GM23338 (cell line): ENCODE data around the gene ADGRG1.
A peak's percentile ranks its signal among the peaks of the same experiment; 100 is the strongest.

Experiments used
- CREB1 ChIP-seq: fragments of 250-450 bp; sonication (Bioruptor Pico); IDR thresholded peaks from 2 replicates; pipeline ENCODE4 v1.5.0; 2020; ENCODE audit warnings: low read depth, mild to moderate bottlenecking, moderate library complexity
- EZH2 ChIP-seq: fragments of 200-600 bp; sonication (generic); IDR thresholded peaks from one replicate; pipeline ENCODE4 v1.8.0; 2017; ENCODE audit warnings: antibody characterized with exemption, mild to moderate bottlenecking, low read depth; ENCODE audit not compliant: unreplicated experiment
- EZH2phosphoT487 ChIP-seq: fragments of 200-600 bp; sonication (generic); IDR thresholded peaks from one replicate; pipeline ENCODE4 v1.8.1; 2018; ENCODE audit warnings: antibody characterized with exemption; ENCODE audit not compliant: unreplicated experiment
- JUNB ChIP-seq: IDR thresholded peaks from one replicate; pipeline ENCODE4 v1.6.1; 2016; ENCODE audit warnings: antibody characterized with exemption; ENCODE audit not compliant: unreplicated experiment
- NANOG ChIP-seq: IDR thresholded peaks from 2 replicates; pipeline ENCODE4 v1.6.1; 2016; ENCODE audit warnings: antibody characterized with exemption, borderline replicate concordance
- POLR2AphosphoS5 ChIP-seq: IDR thresholded peaks from 2 replicates; pipeline ENCODE4 v1.6.1; 2016; ENCODE audit warnings: antibody characterized with exemption, low read depth
- STAT1 ChIP-seq: IDR thresholded peaks from one replicate; pipeline ENCODE4 v1.6.1; 2016; ENCODE audit warnings: antibody characterized with exemption; ENCODE audit not compliant: unreplicated experiment
- ZNF114 ChIP-seq: fragments of 250-450 bp; sonication (Bioruptor Pico); IDR thresholded peaks from 2 replicates; pipeline ENCODE4 v1.5.0; 2020; ENCODE audit warnings: mild to moderate bottlenecking, moderate library complexity
- TF ChIP-seq, protein P1 (sequence below), 2 experiments: fragments of 200-600 bp in 1 of 2; sonication (generic) in 1 of 2; conservative IDR thresholded peaks; 2 replicates each; pipeline versions ENCODE4 v1.5.1 to v1.6.1; 2016 to 2017; ENCODE audit warnings: antibody characterized with exemption in 2 of 2, low read depth in 2 of 2, mild to moderate bottlenecking in 2 of 2, moderate library complexity in 1 of 2
- TF ChIP-seq, protein P2 (sequence below): IDR thresholded peaks from one replicate; pipeline ENCODE4 v1.6.1; 2018; ENCODE audit warnings: antibody characterized with exemption; ENCODE audit not compliant: unreplicated experiment
- TF ChIP-seq, protein P3 (sequence below): IDR thresholded peaks from 2 replicates; pipeline ENCODE4 v1.6.1; 2016; ENCODE audit warnings: antibody characterized with exemption

DNA sequence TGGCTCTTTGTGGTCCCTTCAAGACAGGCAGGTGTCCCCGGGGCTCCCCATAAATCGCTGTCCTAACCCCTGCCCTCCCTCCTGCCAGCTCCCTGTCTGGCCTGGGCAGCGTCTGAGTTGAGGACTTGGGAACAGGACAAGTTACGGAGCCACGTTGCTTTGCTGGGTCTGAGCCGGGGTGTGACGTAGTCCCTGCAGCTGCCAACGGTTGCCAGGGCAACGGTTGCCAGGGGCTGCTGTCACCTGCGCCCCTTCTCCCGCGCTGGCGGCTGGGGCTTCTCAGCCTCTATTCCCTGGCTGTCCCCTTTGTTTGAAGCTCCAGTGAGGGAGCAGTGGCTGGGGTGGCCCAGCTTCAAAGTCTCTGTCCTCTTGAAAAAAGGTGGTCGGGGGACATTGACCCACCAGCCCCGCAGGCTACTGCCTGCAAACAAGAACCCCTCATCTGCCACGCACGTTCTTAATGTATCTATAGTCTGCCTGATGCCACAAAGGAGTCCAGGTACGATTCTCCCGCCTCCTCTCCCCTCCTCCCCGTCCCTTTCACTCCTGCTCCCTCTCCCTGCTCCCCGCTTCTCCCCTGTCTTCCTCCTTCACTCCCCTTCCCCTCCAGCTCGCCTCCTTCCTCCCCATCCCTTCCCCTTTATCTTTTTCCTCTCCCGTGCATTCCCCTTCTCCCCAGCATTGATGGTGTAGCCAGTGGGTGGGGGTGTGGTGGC is 10.9 kb downstream of the ADGRG1 start:
- TF ChIP-seq EZH2: no peak
- TF ChIP-seq, protein P1, sequence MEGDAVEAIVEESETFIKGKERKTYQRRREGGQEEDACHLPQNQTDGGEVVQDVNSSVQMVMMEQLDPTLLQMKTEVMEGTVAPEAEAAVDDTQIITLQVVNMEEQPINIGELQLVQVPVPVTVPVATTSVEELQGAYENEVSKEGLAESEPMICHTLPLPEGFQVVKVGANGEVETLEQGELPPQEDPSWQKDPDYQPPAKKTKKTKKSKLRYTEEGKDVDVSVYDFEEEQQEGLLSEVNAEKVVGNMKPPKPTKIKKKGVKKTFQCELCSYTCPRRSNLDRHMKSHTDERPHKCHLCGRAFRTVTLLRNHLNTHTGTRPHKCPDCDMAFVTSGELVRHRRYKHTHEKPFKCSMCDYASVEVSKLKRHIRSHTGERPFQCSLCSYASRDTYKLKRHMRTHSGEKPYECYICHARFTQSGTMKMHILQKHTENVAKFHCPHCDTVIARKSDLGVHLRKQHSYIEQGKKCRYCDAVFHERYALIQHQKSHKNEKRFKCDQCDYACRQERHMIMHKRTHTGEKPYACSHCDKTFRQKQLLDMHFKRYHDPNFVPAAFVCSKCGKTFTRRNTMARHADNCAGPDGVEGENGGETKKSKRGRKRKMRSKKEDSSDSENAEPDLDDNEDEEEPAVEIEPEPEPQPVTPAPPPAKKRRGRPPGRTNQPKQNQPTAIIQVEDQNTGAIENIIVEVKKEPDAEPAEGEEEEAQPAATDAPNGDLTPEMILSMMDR (conservative IDR thresholded peaks at IDR 0.05; ENCODE audit: low read depth in 2 of 2): no peak
- TF ChIP-seq, protein P2, sequence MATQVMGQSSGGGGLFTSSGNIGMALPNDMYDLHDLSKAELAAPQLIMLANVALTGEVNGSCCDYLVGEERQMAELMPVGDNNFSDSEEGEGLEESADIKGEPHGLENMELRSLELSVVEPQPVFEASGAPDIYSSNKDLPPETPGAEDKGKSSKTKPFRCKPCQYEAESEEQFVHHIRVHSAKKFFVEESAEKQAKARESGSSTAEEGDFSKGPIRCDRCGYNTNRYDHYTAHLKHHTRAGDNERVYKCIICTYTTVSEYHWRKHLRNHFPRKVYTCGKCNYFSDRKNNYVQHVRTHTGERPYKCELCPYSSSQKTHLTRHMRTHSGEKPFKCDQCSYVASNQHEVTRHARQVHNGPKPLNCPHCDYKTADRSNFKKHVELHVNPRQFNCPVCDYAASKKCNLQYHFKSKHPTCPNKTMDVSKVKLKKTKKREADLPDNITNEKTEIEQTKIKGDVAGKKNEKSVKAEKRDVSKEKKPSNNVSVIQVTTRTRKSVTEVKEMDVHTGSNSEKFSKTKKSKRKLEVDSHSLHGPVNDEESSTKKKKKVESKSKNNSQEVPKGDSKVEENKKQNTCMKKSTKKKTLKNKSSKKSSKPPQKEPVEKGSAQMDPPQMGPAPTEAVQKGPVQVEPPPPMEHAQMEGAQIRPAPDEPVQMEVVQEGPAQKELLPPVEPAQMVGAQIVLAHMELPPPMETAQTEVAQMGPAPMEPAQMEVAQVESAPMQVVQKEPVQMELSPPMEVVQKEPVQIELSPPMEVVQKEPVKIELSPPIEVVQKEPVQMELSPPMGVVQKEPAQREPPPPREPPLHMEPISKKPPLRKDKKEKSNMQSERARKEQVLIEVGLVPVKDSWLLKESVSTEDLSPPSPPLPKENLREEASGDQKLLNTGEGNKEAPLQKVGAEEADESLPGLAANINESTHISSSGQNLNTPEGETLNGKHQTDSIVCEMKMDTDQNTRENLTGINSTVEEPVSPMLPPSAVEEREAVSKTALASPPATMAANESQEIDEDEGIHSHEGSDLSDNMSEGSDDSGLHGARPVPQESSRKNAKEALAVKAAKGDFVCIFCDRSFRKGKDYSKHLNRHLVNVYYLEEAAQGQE: no peak
- no peak for TF ChIP-seq JUNB
- no peak for TF ChIP-seq STAT1
- no peak for TF ChIP-seq POLR2AphosphoS5
- TF ChIP-seq EZH2phosphoT487: no peak
- peak; percentile 87 for TF ChIP-seq CREB1 (CRISPR knock-in tag)
- TF ChIP-seq, protein P3, sequence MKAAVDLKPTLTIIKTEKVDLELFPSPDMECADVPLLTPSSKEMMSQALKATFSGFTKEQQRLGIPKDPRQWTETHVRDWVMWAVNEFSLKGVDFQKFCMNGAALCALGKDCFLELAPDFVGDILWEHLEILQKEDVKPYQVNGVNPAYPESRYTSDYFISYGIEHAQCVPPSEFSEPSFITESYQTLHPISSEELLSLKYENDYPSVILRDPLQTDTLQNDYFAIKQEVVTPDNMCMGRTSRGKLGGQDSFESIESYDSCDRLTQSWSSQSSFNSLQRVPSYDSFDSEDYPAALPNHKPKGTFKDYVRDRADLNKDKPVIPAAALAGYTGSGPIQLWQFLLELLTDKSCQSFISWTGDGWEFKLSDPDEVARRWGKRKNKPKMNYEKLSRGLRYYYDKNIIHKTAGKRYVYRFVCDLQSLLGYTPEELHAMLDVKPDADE: no peak
- TF ChIP-seq NANOG: no peak
- TF ChIP-seq ZNF114: no peak
